ENCODE results near the gene SWI5. TPM values are rescaled to one million over a fixed set of nuclear protein-coding genes. Genes with fewer than 3 reads are reported as not detected.

SWI5 gene
- total RNA-seq, 1 donor from 2014 or later = 18.9 TPM

DNA sequence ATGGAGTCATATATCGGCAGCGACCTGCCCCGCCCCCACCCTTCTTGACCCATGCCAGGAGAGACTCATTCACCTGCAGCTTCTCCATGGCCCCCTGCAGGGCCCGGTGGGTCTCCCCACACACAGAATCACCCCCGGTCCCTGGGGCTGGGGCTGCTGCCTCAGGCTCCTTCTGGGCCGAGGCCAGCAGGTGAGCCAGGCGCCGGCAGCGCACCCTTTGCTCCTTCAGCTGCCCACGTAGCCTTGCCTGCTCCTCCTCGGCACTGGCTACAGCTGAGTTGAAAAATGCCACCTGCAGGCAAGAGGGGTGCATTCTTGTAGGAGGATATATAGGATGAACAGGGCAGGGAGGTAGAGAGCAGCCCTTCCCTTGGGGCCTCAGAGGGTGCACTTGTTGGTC, 18.2 kb upstream of the SWI5 start:
- Histone ChIP-seq H3K27ac (no peak overlapping the region), H3K27me3 (no peaks in the 10 kb centered on the region), H3K9me3 (no peaks in the 10 kb centered on the region), H3K4me3 (no peak overlapping the region), H3K36me3 (peaks cover 71% of the 10 kb centered on the region), H3K4me1 (no peaks in the 10 kb centered on the region)
- ATAC-seq (no peak), DNase-seq (no peak)
- TF ChIP-seq, protein P1, sequence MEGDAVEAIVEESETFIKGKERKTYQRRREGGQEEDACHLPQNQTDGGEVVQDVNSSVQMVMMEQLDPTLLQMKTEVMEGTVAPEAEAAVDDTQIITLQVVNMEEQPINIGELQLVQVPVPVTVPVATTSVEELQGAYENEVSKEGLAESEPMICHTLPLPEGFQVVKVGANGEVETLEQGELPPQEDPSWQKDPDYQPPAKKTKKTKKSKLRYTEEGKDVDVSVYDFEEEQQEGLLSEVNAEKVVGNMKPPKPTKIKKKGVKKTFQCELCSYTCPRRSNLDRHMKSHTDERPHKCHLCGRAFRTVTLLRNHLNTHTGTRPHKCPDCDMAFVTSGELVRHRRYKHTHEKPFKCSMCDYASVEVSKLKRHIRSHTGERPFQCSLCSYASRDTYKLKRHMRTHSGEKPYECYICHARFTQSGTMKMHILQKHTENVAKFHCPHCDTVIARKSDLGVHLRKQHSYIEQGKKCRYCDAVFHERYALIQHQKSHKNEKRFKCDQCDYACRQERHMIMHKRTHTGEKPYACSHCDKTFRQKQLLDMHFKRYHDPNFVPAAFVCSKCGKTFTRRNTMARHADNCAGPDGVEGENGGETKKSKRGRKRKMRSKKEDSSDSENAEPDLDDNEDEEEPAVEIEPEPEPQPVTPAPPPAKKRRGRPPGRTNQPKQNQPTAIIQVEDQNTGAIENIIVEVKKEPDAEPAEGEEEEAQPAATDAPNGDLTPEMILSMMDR (IDR thresholded peaks at IDR 0.05) = no peak
- intact Hi-C loops (cut with DNase I) = no loop called here

DNA sequence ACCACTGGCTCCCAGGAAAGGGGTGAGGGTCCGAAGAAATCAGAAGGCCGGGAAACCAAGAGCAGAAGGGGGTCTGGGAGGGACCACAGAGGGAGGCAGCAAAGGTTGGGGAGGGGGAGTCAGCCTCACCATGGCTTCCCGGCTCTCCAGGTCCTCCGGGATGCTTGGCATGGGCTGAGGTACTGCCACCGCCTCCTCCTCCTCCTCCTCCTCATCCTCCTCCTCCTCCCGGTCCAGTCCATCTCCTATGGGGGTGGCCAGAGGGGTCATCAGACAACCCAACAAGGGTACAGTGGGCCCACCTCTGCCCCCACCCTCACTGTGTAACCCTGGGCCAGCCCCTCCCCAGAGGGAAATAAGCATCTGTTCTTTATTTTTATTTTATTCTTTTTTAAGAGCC, 17.8 kb upstream of the SWI5 start:
- Histone ChIP-seq H3K4me3 (no peak overlapping the region), H3K27me3 (no peaks in the 10 kb centered on the region), H3K36me3 (peaks cover 75% of the 10 kb centered on the region), H3K4me1 (no peaks in the 10 kb centered on the region), H3K27ac (no peak overlapping the region), H3K9me3 (no peaks in the 10 kb centered on the region)
- ATAC-seq (no peak), DNase-seq (no peak)
- intact Hi-C loops (cut with DNase I) = no loop called here
- TF ChIP-seq, protein P1 (IDR thresholded peaks at IDR 0.05) = no peak

DNA sequence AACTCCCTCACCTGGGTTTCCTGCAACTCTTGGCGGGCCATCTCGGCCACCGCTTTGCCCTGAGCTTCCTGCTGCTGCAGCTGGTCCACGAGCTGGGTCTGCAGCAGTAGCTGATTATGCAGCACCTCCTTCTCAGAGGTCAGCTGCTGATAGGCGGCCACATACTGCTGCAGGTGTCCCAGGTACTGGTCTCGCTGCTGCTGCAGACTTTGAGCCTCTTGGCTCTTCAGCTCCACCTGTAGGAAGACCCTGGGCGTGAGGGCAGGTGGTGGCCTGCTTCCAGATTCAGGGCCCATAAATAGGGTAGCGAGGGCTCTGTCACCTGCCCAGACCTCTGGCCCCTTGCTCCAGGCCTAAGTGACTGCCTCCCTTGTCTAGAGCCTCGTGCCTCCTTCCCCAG, 16.9 kb upstream of the SWI5 start:
- no peak for ATAC-seq
- TF ChIP-seq, protein P1 (IDR thresholded peaks at IDR 0.05) = no peak
- intact Hi-C loops (cut with DNase I) = no loop called here
- Histone ChIP-seq H3K36me3 (peaks cover 82% of the 10 kb centered on the region), H3K4me3 (no peak overlapping the region), H3K4me1 (no peaks in the 10 kb centered on the region), H3K27me3 (no peaks in the 10 kb centered on the region), H3K9me3 (no peaks in the 10 kb centered on the region), H3K27ac (no peak overlapping the region)
- DNase-seq = no peak

DNA sequence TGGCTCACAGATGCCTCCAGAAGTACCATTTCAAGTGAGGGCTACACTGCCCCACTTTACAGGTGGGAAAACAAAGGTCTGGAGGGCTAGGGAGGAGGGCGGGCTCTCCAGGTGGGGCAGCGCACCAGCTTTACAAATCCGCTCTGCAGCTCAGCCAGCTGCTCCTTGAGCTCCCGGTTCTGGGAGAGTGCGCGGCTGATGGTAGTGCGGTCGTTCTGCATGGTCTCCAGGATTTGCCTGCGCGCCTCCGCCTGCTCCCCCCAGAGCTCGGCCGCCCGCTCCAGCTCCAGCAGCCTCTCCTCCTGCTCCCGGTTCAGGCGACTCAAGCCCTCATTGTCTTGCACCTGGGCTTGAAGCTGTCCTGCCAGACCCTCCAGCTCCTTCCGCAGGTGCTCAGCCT, 15.7 kb upstream of the SWI5 start:
- Histone ChIP-seq H3K27me3 (no peaks in the 10 kb centered on the region), H3K27ac (no peak overlapping the region), H3K4me1 (no peaks in the 10 kb centered on the region), H3K4me3 (no peak overlapping the region), H3K36me3 (peaks cover 94% of the 10 kb centered on the region), H3K9me3 (no peaks in the 10 kb centered on the region)
- TF ChIP-seq, protein P1 (IDR thresholded peaks at IDR 0.05) = no peak
- DNase-seq (no peak), ATAC-seq (no peak)
- intact Hi-C loops (cut with DNase I) = no loop called here

DNA sequence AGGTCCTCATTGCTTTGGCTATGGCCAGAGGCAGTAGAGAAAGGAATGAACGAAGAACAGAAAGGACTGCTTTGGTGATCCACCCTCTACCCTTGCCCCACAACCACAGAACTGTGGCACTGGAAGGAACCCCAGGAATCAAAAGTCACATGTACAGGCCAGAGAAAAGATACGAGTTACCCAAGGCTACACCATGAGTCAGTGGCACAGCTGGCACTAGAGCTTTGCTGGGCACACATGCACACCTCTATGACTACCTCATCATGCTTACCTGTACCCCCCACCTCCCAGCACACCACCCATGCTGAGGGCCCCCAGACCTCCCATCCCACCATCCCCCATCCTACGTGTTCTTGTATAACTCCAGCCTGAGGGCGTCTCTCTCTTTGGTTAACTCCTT, 13.4 kb upstream of the SWI5 start:
- Histone ChIP-seq H3K27me3 (no peaks in the 10 kb centered on the region), H3K9me3 (no peaks in the 10 kb centered on the region), H3K4me1 (no peaks in the 10 kb centered on the region), H3K27ac (no peak overlapping the region), H3K4me3 (no peak overlapping the region), H3K36me3 (peaks cover 97% of the 10 kb centered on the region)
- DNase-seq = no peak
- TF ChIP-seq, protein P1 (IDR thresholded peaks at IDR 0.05) = no peak
- intact Hi-C loops (cut with DNase I) = no loop called here
- ATAC-seq = no peak

DNA sequence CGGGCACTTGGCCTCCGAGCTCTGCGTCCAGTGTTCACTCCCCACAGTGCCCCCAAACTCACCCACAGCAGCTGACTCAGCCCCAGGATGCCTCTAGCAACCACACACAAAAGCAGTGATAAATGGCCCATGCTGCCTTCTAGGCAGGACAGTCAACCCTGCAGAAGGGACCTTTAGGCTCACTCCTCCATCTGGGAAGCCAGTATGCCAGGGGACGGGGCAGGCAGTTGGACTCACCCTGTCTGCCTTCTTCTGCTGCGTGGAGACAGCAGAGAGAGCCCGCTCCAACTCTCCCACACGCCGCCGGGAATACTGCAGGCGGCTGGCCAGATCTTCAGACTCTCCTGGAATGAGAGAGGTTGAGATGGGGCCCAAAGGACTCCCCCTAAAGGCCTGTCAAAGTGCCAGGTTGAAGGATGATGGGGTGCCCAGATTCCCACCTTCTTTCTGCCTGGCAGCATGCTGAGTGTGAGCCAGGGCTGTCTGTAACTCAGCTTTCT, 10.7 kb upstream of the SWI5 start:
- Histone ChIP-seq H3K9me3 (no peaks in the 10 kb centered on the region), H3K4me3 (no peak overlapping the region), H3K4me1 (no peaks in the 10 kb centered on the region), H3K27ac (no peak overlapping the region), H3K27me3 (no peaks in the 10 kb centered on the region), H3K36me3 (peaks cover 78% of the 10 kb centered on the region)
- TF ChIP-seq, protein P1 (IDR thresholded peaks at IDR 0.05) = no peak
- intact Hi-C loops (cut with DNase I) = no loop called here
- ATAC-seq (no peak), DNase-seq (no peak)

Measured in upper lobe of right lung (tissue), 1 donor.